Measurements from ENCODE around the gene RPS27A. TPM values are rescaled to one million over a fixed set of nuclear protein-coding genes. Genes with fewer than 3 reads are reported as not detected.

Gene RPS27A
- polyA plus RNA-seq, 1 donor, result 1,898 TPM

Other genes starting within 250 kb of the RPS27A start
- gene RTN4, start 182.2 kb upstream of the RPS27A start, polyA plus RNA-seq (ENCODE audit: insufficient read length), result 796 TPM
- gene CLHC1, start 395 bp upstream of the RPS27A start, polyA plus RNA-seq (ENCODE audit: insufficient read length), result 15.4 TPM
- gene MTIF2, start 36.5 kb downstream of the RPS27A start, polyA plus RNA-seq (ENCODE audit: insufficient read length), result 21.2 TPM
- gene CCDC88A, start 187.2 kb downstream of the RPS27A start, polyA plus RNA-seq (ENCODE audit: insufficient read length), result 50.7 TPM

Data from hindlimb muscle (tissue), 1 donor.